Stimulated activated CD4-positive, alpha-beta T cell treated with anti-CD3 and anti-CD28 coated beads, Interleukin-2, amount 100 ng/mL, for 4 hours (primary cell): ENCODE results near the gene NINL.

ENCODE experiments used
- DNase-seq: peaks from one replicate; pipeline ENCODE4 v3.0.0-alpha.2; 2020; ENCODE audit warnings: low read depth

Gene NINL

GRCh38 chr20:25407311-25408169 lies 177.8 kb downstream of the NINL start, which contains the start of gene GINS1:
Gene GINS1, plus strand, starts transcription at chr20:25407673. Its CDS starts 148 bp downstream, at chr20:25407821.
- peak; percentile 64 for DNase-seq
